HepG2 (cell line): ENCODE results near the gene HOXD3. TPM values are rescaled to one million over a fixed set of nuclear protein-coding genes. Genes with fewer than 3 reads are reported as not detected.

Experiments used
- CBX5 ChIP-seq: sonication (generic); formaldehyde crosslinking; IDR thresholded peaks from 2 replicates; pipeline ENCODE4 v1.4.0; 2020; ENCODE audit warnings: missing genetic modification reagents, borderline replicate concordance
- E2F1 ChIP-seq: sonication (generic); formaldehyde crosslinking; IDR thresholded peaks from 2 replicates; pipeline ENCODE4 v1.5.0; 2020; ENCODE audit warnings: missing genetic modification reagents
- HOXD1 ChIP-seq: sonication (generic); formaldehyde crosslinking; IDR thresholded peaks from 2 replicates; pipeline ENCODE4 v1.5.0; 2020; ENCODE audit warnings: missing genetic modification reagents
- KLF6 ChIP-seq: IDR thresholded peaks from 2 replicates; pipeline ENCODE4 v1.8.0; 2016; ENCODE audit warnings: missing biosample characterization, missing genetic modification reagents
- NCOA2 ChIP-seq: sonication (generic); formaldehyde crosslinking; IDR thresholded peaks from 2 replicates; pipeline ENCODE4 v1.8.0; 2022; ENCODE audit warnings: inconsistent platforms
- NFKB2 ChIP-seq: sonication (generic); formaldehyde crosslinking; IDR thresholded peaks from 2 replicates; pipeline ENCODE4 v1.4.0; 2020; ENCODE audit warnings: missing genetic modification reagents, borderline replicate concordance
- NR2F2 ChIP-seq: IDR thresholded peaks from 2 replicates; pipeline ENCODE4 v1.6.1; 2012; ENCODE audit warnings: low read depth, inconsistent platforms, borderline replicate concordance
- SAFB2 ChIP-seq: sonication (generic); formaldehyde crosslinking; IDR thresholded peaks from 2 replicates; pipeline ENCODE4 v1.5.1; 2020; ENCODE audit warnings: missing genetic modification reagents, low read depth, mild to moderate bottlenecking, borderline replicate concordance
- SCMH1 ChIP-seq: sonication (generic); formaldehyde crosslinking; IDR thresholded peaks from 2 replicates; pipeline ENCODE4 v1.9.0; 2021; ENCODE audit warnings: missing genetic modification reagents, mild to moderate bottlenecking, borderline replicate concordance
- THYN1 ChIP-seq: sonication (generic); formaldehyde crosslinking; IDR thresholded peaks from 2 replicates; pipeline ENCODE4 v1.8.1; 2023; ENCODE audit warnings: low read depth, mild to moderate bottlenecking, moderate library complexity, missing genetic modification reagents, borderline replicate concordance
- ZC3H13 ChIP-seq: sonication (generic); formaldehyde crosslinking; IDR thresholded peaks from 2 replicates; pipeline ENCODE4 v1.8.1; 2023; ENCODE audit warnings: mild to moderate bottlenecking, missing genetic modification reagents, moderate library complexity
- ZFP41 ChIP-seq: sonication (generic); formaldehyde crosslinking; IDR thresholded peaks from 2 replicates; pipeline ENCODE4 v1.4.0; 2020; ENCODE audit warnings: mild to moderate bottlenecking, missing genetic modification reagents, borderline replicate concordance
- ZMYM4 ChIP-seq: sonication (generic); formaldehyde crosslinking; IDR thresholded peaks from 2 replicates; pipeline ENCODE4 v1.8.1; 2023; ENCODE audit warnings: mild to moderate bottlenecking, missing genetic modification reagents
- ZNF407 ChIP-seq: sonication (generic); formaldehyde crosslinking; IDR thresholded peaks from one replicate; pipeline ENCODE4 v1.5.1; 2020; ENCODE audit warnings: mild to moderate bottlenecking, missing genetic modification reagents; ENCODE audit errors: not compliant biosample characterization
- ZNF639 ChIP-seq: conservative IDR thresholded peaks from 2 replicates; pipeline ENCODE4 v1.6.1; 2018; ENCODE audit warnings: missing genetic modification reagents
- ZNF773 ChIP-seq: sonication (generic); formaldehyde crosslinking; IDR thresholded peaks from 2 replicates; pipeline ENCODE4 v1.4.0; 2020; ENCODE audit warnings: missing genetic modification reagents, borderline replicate concordance
- ZNF780A ChIP-seq: sonication (generic); formaldehyde crosslinking; IDR thresholded peaks from 2 replicates; pipeline ENCODE4 v1.8.0; 2022; ENCODE audit warnings: mild to moderate bottlenecking, missing genetic modification reagents, moderate library complexity
- ZSCAN22 ChIP-seq: sonication (generic); formaldehyde crosslinking; IDR thresholded peaks from 2 replicates; pipeline ENCODE4 v1.4.0; 2020; ENCODE audit warnings: mild to moderate bottlenecking, missing genetic modification reagents
- polyA plus RNA-seq, 8 experiments: library from polyadenylated mRNA; depleted of rRNA in 3 of 8; stranded (reverse) in 7 of 8; unstranded in 1 of 8; fragments of >200 nt; fragmentation: Illumina TruSeq in 4 of 8; extraction: Trizol in 4 of 8; gene quantifications; 2 replicates each; pipeline versions ENCODE4 v1.2.1 to v1.2.3, GENCODE V29; 2011 to 2016; ENCODE audit warnings: low read depth in 4 of 8, missing spikeins in 1 of 8, mixed read lengths in 1 of 8; ENCODE audit not compliant: insufficient read depth in 1 of 8
- total RNA-seq, 5 experiments: library from RNA; depleted of rRNA; stranded (reverse); fragments of >200 nt; fragmentation: Illumina TruSeq; extraction: Trizol; gene quantifications; 2 replicates each; pipeline ENCODE4 v1.2.3, GENCODE V29; 2016; ENCODE audit warnings: low read depth in 1 of 5

Gene HOXD3
- total and polyA plus RNA-seq, 2 of the 13 experiments (the other 11 are each of a cell fraction or from before 2014, with no cell fraction given): 0.05 to 0.09 TPM

GRCh38 chr2:176187899-176188773 lies 31.0 kb downstream of the HOXD3 start, which contains the start of gene HOXD1 (continued):
- no peak for TF ChIP-seq ZFP41
- TF ChIP-seq ZSCAN22 (CRISPR knock-in tag): peak; percentile 34; the same call in 1 of the 2 replicates
- TF ChIP-seq E2F1 (CRISPR knock-in tag): 0 out of 2 replicates have a peak, but pooled peaks have one; percentile 34
- peak; percentile 67; the same call in 1 of the 2 replicates for TF ChIP-seq ZC3H13 (CRISPR knock-in tag)
- TF ChIP-seq ZNF407 (CRISPR knock-in tag): no peak
- no peak for TF ChIP-seq ZNF639 (CRISPR knock-in tag)
- TF ChIP-seq NR2F2: no peak
- TF ChIP-seq NCOA2: peak; percentile 55; the same call in 1 of the 2 replicates
- peak; percentile 96 for TF ChIP-seq ZMYM4
- no peak for TF ChIP-seq THYN1
- no peak for TF ChIP-seq KLF6 (CRISPR knock-in tag)
- TF ChIP-seq CBX5: no peak
- peak; percentile 34; the same call in 1 of the 2 replicates for TF ChIP-seq NFKB2 (CRISPR knock-in tag)
- no peak for TF ChIP-seq SCMH1 (CRISPR knock-in tag)
- no peak; the same call in 1 of the 2 replicates for TF ChIP-seq HOXD1 (CRISPR knock-in tag)
- TF ChIP-seq SAFB2 (CRISPR knock-in tag): peak; percentile 63; the same call in 1 of the 2 replicates
- no peak for TF ChIP-seq ZNF773
- no peak for TF ChIP-seq ZNF780A (CRISPR knock-in tag)
